GM18951 (cell line): ENCODE results near the gene PCDHA1.
"Not testable (repeated sequence)": the region's sequence is repeated elsewhere in the genome, so short reads cannot be mapped to it uniquely, and the experiment has no call there.

Experiments
- POLR2A ChIP-seq: IDR thresholded peaks from 4 replicates; pipeline ENCODE4 v1.6.1; 2011; ENCODE audit warnings: mild to moderate bottlenecking; ENCODE audit not compliant: insufficient read length, insufficient read depth; ENCODE audit errors: extremely low read depth
- in situ Hi-C: fragments of 300-500 bp; cut with MboI; formaldehyde crosslinking; loops from one replicate; pipeline ENCODE4 v1.12.0; 2022; ENCODE audit warnings: low sequenced_read_pairs, mixed read lengths, inconsistent platforms; ENCODE audit not compliant: unreplicated experiment

The PCDHA1 gene

DNA sequence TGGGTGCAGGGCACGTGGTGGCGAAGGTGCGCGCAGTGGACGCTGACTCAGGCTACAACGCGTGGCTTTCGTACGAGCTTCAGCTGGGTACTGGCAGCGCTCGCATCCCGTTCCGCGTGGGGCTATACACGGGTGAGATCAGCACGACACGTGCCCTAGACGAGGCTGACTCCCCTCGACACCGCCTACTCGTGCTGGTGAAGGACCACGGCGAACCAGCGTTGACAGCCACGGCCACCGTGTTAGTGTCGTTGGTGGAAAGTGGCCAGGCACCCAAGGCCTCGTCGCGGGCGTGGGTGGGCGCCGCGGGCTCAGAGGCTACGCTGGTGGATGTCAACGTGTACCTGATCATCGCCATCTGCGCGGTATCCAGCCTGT is 10.8 kb downstream of the PCDHA1 start:
- no peak for TF ChIP-seq POLR2A
- in situ Hi-C loops = no loop called here

DNA sequence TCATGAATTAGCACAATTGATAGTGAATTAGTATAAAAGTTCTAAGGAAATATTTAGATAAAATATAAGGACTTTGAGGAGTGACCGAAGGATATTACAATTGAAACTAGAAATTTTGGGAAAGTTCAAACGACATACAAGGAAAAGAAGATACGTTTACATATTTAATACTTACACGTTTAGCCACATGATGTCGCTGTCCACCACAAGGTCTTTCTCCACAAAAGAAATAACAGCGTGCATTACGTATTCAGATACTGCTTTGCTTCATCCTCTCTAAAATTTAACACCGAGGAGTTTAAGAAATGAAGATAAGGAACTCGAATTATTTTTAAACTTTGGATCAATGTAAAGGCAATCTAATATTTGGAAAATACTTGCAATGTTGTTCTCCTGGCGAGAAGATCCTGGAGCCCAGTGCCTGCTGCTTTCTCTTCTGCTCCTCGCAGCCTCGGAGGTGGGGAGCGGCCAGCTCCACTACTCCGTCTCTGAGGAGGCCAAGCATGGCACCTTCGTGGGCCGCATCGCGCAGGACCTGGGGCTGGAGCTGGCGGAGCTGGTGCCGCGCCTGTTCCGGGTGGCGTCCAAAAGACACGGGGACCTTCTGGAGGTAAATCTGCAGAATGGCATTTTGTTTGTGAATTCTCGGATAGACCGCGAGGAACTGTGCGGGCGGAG is 15.0 kb downstream of the PCDHA1 start, which contains the start of gene PCDHA3:
Gene PCDHA3 (plus strand): TSS at position 242 of the 678 bp plus-strand sequence.
- in situ Hi-C loops = no loop called here

DNA sequence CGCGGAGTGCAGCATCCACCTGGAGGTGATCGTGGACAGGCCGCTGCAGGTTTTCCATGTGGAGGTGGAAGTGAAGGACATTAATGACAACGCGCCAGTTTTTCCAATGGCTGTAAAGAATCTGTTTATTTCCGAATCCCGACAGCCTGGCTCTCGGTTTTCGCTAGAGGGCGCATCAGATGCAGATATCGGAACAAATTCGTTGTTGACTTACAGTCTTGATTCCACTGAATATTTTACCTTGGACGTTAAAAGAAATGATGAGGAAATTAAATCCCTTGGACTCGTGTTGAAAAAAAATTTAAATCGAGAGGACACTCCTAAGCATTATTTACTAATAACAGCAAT is 15.5 kb downstream of the PCDHA1 start:
- TF ChIP-seq POLR2A = no peak
- in situ Hi-C loops = no loop called here

More for the DNA sequence above, 15.0 kb downstream of the PCDHA1 start, which contains the start of gene PCDHA3:
- TF ChIP-seq POLR2A = no peak

DNA sequence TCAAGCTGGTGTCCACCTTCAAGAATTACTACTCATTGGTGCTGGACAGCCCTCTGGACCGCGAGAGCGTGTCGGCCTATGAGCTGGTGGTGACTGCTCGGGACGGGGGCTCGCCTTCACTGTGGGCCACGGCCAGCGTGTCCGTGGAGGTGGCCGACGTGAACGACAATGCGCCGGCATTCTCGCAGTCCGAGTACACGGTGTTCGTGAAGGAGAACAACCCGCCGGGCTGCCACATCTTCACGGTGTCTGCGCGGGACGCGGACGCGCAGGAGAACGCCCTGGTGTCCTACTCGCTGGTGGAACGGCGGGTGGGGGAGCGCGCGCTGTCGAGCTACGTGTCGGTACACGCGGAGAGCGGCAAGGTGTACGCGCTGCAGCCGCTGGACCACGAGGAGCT is 16.4 kb downstream of the PCDHA1 start:
- in situ Hi-C loops = not testable (repeated sequence)

DNA sequence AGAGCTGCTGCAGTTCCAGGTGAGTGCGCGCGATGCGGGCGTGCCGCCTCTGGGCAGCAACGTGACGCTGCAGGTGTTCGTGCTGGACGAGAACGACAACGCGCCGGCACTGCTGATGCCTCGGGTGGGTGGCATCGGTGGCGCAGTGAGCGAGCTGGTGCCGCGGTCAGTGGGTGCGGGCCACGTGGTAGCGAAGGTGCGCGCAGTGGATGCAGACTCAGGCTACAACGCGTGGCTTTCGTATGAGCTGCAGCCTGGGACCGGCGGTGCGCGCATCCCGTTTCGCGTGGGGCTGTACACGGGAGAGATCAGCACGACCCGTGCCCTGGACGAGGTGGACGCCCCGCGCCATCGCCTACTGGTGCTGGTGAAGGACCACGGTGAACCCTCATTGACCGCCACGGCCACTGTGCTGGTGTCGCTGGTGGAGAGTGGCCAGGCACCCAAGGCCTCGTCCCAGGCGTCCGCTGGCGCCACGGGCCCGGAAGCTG is 16.9 kb downstream of the PCDHA1 start:
- no peak for TF ChIP-seq POLR2A
- in situ Hi-C loops = no loop called here

DNA sequence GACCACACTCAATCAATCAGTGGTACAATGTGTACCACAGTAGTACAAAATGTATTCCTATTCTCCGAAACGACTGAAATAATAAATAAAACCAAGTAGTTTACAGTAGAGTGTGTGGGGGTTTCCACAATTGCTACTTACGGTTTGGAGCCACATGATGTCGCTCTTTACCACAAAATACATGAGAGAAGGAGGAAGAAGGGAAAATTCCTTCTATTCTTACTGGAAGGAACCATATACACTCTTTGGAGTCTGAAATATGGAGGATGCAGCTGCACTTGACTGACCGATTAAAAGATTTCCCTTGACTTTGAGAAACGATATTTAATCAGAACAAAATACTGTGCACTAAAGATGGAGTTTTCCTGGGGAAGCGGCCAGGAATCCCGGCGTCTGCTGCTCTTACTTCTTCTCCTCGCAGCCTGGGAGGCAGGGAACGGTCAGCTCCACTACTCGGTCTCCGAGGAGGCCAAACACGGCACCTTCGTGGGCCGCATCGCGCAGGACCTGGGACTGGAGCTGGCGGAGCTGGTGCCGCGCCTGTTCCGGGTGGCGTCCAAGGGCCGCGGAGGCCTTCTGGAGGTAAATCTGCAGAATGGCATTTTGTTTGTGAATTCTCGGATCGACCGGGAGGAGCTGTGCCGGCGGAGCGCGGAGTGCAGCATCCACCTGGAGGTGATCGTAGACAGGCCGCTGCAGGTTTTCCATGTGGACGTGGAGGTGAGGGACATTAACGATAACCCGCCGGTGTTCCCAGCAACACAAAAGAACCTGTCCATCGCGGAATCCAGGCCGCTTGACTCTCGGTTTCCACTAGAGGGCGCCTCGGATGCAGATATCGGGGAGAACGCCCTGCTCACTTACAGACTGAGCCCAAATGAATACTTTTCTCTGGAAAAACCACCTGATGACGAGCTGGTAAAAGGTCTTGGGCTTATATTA is 21.2 kb downstream of the PCDHA1 start, which contains the start of gene PCDHA4:
Gene PCDHA4 (plus strand): TSS at position 235 of the 942 bp plus-strand sequence.
- TF ChIP-seq POLR2A = no peak
- in situ Hi-C loops = no loop called here

DNA sequence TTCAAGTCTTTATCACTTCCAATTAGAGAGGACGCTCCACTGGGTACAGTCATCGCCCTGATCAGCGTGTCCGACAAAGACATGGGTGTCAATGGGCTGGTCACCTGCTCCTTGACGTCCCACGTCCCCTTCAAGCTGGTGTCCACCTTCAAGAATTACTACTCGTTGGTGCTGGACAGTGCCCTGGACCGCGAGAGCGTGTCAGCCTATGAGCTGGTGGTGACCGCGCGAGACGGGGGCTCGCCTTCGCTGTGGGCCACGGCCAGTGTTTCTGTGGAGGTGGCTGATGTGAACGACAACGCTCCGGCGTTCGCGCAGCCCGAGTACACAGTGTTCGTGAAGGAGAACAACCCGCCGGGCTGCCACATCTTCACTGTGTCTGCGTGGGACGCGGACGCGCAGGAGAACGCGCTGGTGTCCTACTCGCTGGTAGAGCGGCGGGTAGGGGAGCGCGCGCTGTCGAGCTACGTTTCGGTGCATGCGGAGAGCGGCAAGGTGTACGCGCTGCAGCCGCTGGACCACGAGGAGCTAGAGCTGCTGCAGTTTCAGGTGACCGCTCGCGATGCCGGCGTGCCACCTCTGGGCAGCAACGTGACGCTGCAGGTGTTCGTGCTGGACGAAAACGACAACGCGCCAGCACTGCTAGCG is 22.4 kb downstream of the PCDHA1 start:
- in situ Hi-C loops = not testable (repeated sequence)

DNA sequence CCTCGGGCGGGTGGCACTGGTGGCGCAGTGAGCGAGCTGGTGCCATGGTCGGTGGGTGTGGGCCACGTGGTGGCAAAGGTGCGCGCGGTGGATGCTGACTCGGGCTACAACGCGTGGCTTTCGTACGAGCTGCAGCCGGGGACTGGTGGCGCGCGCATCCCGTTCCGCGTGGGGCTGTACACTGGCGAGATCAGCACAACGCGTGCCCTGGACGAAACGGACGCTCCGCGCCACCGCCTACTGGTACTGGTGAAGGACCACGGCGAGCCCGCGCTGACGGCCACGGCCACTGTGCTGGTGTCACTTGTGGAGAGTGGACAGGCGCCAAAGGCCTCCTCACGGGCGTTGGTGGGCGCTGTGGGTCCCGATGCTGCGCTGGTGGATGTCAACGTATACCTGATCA is 22.9 kb downstream of the PCDHA1 start:
- in situ Hi-C loops = no loop called here
- no peak for TF ChIP-seq POLR2A

DNA sequence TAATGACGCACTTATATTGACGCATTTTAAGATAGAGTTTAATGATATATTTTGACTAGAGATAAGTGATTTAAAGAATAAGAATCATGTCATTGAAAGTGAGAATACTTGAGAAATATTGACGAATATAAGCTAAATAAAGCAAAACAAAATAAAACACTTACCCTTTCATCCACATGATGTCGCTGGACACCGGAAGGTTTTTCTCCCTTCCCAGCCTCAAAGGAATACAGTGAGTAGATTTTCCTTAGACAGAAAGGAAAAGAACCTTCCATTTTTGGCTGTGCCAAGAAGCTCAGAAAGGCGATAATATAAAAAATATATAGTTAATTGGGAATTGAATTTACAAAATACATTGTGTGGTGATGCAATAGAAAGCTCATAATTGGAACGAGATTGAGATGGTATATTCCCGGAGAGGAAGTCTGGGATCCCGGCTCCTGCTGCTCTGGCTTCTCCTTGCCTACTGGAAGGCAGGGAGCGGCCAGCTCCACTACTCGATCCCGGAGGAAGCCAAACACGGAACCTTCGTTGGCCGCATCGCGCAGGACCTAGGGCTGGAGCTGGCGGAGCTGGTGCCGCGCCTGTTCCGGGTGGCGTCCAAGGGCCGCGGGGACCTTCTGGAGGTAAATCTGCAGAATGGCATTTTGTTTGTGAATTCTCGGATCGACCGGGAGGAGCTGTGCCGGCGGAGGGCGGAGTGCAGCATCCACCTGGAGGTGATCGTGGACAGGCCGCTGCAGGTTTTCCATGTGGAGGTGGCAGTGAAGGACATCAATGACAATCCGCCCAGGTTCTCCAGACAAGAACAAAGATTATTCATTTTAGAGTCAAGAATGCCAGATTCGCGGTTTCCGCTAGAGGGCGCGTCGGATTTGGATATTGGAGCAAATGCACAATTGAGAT is 35.7 kb downstream of the PCDHA1 start, which contains the start of gene PCDHA5:
Gene PCDHA5 (plus strand): TSS at position 239 of the 906 bp plus-strand sequence.
- TF ChIP-seq POLR2A = no peak
- in situ Hi-C loops = no loop called here

DNA sequence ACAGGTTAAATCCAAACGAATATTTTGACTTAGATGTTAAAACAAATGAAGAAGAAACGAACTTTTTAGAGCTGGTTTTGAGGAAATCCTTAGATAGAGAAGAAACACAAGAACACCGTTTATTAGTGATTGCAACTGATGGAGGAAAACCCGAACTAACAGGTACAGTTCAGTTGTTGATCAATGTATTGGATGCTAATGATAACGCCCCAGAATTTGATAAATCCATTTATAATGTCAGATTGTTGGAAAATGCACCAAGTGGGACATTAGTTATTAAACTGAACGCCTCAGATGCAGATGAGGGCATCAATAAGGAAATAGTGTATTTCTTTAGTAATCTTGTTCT is 36.3 kb downstream of the PCDHA1 start:
- TF ChIP-seq POLR2A = no peak
- in situ Hi-C loops = no loop called here

DNA sequence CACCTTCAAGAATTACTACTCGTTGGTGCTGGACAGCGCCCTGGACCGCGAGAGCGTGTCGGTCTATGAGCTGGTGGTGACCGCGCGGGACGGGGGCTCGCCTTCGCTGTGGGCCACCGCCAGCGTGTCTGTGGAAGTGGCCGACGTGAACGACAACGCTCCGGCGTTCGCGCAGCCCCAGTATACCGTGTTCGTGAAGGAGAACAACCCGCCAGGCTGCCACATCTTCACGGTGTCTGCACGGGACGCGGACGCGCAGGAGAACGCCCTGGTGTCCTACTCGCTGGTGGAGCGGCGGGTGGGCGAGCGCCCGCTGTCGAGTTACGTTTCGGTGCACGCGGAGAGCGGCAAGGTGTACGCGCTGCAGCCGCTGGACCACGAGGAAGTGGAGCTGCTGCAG is 37.0 kb downstream of the PCDHA1 start:
- in situ Hi-C loops = not testable (repeated sequence)

DNA sequence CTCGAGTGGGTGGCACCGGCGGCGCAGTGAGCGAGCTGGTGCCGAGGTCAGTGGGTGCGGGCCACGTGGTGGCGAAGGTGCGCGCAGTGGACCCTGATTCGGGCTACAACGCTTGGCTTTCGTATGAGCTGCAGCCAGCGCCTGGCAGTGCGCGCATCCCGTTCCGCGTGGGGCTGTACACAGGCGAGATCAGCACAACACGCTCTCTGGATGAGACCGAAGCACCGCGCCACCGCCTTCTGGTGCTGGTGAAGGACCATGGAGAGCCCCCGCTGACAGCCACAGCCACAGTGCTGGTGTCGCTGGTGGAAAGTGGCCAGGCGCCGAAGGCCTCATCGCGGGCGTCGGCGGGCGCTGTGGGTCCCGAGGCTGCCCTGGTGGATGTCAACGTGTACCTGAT is 37.5 kb downstream of the PCDHA1 start:
- no peak for TF ChIP-seq POLR2A
- in situ Hi-C loops = no loop called here
